AG04449 (cell line): ENCODE data around the gene CRISP3.
"Not testable (repeated sequence)": the region's sequence is repeated elsewhere in the genome, so short reads cannot be mapped to it uniquely, and the experiment has no call there.

Experiments used
- CTCF ChIA-PET: fragments of 350-600 bp; formaldehyde crosslinking; extraction: SDS; loops from one replicate; lab custom pipeline; 2021; ENCODE audit warnings: antibody characterized with exemption; lab: Yijun Ruan, JAX
- POLR2A ChIA-PET: fragments of 400-600, 350-600 bp; formaldehyde crosslinking; extraction: SDS; loops from one replicate; lab custom pipeline; 2020; ENCODE audit warnings: antibody characterized with exemption, inconsistent platforms; lab: Yijun Ruan, JAX
- DNase-seq: peaks from one replicate; pipeline ENCODE4 v3.0.0-alpha.2; 2010; ENCODE audit warnings: low read depth, low spot score
- H3K4me3 ChIP-seq: 2 replicates; pipeline ENCODE4 v1.5.1; 2011; ENCODE audit warnings: low read depth, mild to moderate bottlenecking, control low read depth, low read length
- CTCF ChIP-seq: IDR thresholded peaks from one replicate; pipeline ENCODE4 v1.5.1; 2011; ENCODE audit warnings: mild to moderate bottlenecking, moderate library complexity, low read length, control low read depth, inconsistent platforms; ENCODE audit not compliant: insufficient read depth; ENCODE audit errors: missing control alignments

CRISP3 gene

GRCh38 chr6:49739423-49739822, 4.8 kb downstream of the CRISP3 start:
- no peak overlapping the region for H3K4me3 ChIP-seq
- CTCF ChIA-PET = no interaction called here
- POLR2A ChIA-PET = no interaction called here
- no peak for DNase-seq
- no peak for TF ChIP-seq CTCF

GRCh38 chr6:49736017-49736508, 8.1 kb downstream of the CRISP3 start:
- no peak for TF ChIP-seq CTCF
- ChIA-PET CTCF (no interaction called here), POLR2A (no interaction called here)
- H3K4me3 ChIP-seq = no peak overlapping the region
- DNase-seq = no peak

GRCh38 chr6:49733680-49734079, 10.5 kb downstream of the CRISP3 start:
- H3K4me3 ChIP-seq = no peak overlapping the region
- no peak for DNase-seq
- no peak for TF ChIP-seq CTCF
- ChIA-PET CTCF (no interaction called here), POLR2A (no interaction called here)

- ChIA-PET CTCF (no interaction called here), POLR2A (no interaction called here)
- DNase-seq = no peak
- no peak for TF ChIP-seq CTCF
- no peak overlapping the region for H3K4me3 ChIP-seq
Observed at GRCh38 chr6:49732781-49733180, 11.4 kb downstream of the CRISP3 start.

GRCh38 chr6:49730251-49730650, 13.9 kb downstream of the CRISP3 start:
- ChIA-PET POLR2A (no interaction called here), CTCF (no interaction called here)
- TF ChIP-seq CTCF = no peak
- DNase-seq = no peak
- H3K4me3 ChIP-seq = no peak overlapping the region

GRCh38 chr6:49723917-49724316, 20.3 kb downstream of the CRISP3 start:
- H3K4me3 ChIP-seq, POLR2A ChIA-PET, CTCF ChIA-PET, DNase-seq: not testable (repeated sequence)

GRCh38 chr6:49721297-49721696, 22.9 kb downstream of the CRISP3 start:
- H3K4me3 ChIP-seq = no peak overlapping the region
- DNase-seq = no peak
- CTCF ChIA-PET = no interaction called here
- TF ChIP-seq CTCF = no peak
- POLR2A ChIA-PET = no interaction called here
